ENCODE data around the gene ADAMTS9.
"Not testable (repeated sequence)": the region's sequence is repeated elsewhere in the genome, so short reads cannot be mapped to it uniquely, and the experiment has no call there.

Gene ADAMTS9

DNA sequence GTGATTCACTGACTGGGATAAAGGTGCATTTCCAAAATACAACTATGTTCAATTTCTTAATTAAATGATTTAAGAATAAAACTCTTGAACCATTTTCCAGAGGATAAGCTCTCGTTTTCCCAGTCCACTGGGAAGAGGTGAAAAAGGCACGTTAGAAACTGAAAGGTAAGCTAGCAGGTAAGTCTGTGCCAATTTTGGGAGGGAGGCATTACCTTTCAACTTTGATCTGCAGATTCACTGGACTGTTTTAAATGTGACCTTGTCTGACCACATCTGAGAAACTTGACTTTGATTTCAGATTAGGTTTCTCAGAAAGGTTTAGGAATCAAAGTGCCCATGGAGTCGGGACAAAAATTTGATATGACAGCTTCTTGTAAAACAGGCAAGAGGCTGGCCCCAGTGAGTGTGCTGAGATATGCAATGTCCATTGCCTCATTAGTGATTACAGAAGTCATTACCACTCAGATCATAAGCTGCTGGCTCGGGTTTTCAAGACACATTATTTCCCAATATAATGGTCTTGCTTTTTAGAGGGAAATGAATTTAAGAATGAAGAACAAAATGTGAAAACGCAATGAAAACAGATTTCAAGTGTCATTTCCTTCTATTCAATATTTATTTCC is 118.8 kb downstream of the ADAMTS9 start:
- DNase-seq, result no peak

DNA sequence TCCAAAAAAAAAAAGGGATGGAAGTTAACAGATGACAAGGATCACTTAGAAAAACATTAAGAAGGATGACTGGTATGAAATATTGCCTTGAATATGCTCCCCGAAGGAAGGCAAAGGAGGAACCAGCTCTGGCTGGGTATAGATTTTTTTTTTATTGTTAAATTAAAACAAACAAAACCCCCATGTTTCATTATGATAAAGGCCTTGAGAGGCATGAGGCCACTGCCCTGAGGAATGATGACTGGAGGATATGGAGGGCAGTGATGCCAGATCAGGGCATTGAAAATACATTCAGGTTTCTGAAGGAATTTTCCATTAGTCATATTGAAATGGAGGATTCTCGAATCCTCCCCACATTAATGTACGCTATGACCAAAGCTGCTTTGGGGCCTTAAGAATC is 120.9 kb downstream of the ADAMTS9 start:
- DNase-seq, result no peak

DNA sequence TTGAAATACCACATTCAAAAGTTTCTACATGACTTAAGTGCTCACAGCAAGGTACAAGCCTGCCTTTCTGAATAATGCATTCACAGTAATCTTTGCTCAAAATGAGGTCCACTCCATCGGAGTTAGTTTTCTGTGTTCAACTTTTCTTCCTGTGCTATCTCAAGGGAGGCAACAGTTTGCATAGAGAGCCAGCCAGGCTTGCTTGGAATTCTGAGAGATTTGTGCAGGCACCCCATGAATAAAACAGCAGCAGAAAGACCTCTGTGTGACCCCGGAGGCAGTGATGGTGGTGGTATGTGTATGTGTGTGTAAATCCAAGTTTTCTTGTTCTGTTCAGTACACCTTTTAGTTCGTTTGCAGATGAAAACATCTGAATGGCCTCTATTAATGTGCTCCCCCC is 124.0 kb downstream of the ADAMTS9 start:
- DNase-seq, result no peak

DNA sequence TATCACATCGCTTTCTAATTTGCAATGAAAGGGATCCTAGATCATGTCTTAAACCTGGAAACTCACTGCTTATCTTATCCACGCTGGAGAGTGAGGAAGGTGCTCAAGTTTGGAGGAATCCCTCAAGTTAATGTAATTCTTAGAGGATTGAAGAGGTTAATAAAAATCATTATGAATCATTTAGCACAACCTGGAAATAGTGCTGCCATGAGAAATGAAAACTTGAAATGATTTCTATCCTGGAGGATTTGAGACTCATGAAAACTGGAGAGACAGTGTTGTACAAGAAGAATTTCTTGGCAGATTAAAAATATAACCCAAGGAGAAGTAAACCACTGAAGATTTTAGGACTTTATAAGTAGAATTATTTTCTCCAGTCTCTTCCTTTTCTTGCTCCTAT is 125.9 kb downstream of the ADAMTS9 start:
- DNase-seq, result no peak

DNA sequence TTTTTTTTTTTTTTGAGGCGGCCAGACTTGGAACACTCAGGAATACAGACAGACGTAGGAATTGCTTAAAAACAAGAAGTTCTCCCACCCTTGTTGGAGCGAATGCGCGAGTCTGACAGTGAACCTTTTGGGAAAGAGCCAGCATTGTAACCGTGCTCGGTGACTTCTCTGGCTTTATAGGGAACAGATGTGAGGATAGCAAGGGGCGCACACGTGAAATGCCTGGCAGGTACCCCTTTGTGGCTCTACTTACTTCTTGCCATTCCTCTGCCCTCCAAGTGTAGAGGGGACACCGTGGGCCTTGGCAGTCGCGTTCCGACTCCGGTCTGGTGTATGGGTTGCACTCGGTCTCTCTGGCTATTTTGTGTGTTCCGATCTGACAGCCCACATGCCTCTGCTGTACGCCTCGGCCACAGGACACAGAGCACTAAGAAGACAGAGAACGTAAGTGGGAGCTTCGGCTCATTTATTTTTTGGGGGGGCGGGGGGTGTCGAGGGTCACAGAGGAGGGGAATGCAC is 126.4 kb downstream of the ADAMTS9 start:
- DNase-seq, result no peak

DNA sequence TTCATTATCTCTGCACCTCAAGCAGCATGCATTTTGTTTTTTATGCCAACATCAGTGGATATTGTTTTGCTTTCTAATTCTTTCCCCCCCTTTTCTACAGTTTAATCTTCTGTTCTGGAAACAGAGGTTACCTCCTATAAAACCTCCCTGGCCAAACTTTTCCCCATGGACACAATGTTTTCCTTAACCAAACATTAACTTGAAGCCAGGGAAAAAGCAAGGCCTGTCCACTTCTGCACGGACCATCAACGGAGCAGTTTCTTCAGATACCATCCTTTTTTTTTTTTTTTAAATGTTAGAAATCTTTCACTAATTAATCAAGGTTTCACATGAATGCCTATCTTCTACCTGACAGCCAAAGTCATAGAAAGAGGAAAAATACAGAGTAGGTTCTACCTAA is 127.0 kb downstream of the ADAMTS9 start:
- no peak for DNase-seq

DNA sequence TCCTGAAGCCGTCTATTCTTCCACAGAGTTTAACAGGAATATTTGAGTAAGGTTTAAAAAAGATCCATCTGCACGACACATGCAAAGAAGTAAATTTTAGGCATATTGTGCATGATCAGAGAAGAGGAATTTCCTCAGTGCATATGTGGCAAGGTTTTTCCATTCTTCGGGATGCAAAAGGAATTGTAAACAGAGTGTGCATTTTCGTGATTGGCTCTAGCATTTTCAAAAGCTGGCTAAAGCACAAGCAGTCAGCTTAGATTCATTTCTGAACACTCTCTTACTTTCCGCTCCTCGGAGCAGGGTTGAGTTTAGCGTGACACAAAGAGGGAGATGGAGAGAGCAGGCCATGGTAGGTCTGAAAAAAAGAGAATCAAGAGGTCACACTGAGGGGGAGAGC is 128.2 kb downstream of the ADAMTS9 start:
- no peak for DNase-seq

DNA sequence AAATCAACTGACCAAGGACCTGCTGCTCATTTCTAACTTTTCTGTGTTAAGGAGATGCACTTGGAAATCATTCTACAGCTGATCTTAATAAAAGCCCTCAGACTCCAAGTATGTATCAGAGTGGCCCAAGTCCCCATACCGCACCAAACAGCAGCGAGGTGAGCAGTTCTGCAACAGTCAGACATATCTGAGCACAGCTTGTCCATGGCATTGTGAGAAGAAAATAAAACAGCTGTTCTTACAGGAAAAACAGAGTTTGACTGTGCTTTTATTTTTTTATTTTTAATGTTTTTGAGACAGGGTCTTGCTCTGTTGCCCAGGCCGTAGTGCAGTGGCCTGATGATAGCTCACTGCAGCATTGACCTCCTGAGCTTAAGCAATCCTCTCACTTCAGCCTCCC is 131.8 kb downstream of the ADAMTS9 start:
- no peak for DNase-seq

DNA sequence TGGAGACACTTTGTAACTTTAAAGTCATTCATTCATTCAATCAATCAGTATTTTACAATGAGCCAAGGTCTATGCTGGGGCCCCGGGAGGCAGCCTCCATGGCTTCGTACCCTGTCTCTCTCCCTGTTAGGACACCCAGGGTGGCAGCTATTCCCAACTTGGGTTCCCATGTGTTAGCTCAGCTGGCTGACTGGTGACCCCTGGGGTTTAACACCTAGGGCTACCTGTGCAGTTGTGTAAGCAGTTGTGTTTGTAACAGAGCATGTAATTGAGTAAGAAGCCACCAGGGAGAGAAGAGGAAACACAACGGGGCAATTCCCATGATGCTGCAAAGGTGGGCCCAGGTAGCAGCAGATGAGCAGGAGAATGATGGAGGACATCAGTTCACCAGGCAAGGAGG is 132.4 kb downstream of the ADAMTS9 start:
- DNase-seq, result no peak

DNA sequence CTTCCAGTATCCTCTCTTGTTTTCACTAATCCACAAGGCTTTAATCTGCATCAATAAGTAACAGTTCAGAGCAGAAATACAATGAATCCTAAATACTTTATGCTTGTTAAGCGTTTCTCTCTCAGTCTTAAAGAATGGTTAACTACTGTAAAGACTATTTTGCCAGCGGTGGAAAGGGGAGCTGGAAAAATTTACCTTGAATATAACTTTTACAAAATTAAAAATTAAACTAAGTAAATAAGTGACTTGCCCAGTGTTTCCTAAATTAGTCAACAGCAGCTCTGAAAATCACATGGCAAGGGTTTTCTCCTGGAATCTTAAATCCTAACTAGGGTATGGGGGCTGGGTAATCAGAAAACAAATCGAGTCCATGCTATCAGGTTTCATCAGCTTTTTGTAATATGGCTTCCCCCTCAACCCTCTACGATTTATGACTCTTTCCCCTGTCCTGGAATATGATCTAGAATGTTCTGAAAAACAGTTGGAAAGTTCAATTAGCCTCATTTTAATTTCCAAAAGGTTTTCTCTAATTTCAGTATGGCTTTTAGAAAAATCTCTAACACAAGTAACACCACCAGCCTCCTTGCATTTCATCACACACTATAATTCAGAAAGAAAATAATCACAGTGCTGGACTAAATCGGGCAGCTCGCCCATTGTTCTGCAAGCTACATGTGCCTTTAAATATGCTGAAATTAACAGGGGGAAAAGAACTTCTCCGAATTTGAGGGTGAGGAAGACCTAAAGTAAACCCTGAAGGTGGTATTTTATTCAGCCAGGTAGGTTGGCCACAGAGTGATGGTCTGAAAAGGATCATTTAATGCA is 133.5 kb downstream of the ADAMTS9 start:
- no peak for DNase-seq

DNA sequence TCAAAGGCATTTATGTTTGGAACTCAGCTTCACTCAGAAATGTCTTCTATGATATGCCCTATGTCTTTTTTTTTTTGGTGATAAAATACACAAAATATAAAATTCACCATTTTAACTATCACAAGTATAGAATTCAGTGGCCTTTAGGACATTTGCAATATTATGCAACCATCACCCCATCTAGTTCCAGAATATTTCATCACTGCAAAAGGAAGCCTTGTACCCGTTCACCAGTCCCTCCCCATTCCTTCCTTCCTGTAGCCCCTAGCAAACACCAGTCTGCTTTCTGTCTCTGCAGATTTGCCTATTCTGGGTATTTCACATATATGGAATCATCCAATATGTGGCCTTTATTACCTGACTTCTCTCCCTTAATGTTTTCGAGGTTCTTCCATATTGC is 134.8 kb downstream of the ADAMTS9 start:
- DNase-seq, result no peak

DNA sequence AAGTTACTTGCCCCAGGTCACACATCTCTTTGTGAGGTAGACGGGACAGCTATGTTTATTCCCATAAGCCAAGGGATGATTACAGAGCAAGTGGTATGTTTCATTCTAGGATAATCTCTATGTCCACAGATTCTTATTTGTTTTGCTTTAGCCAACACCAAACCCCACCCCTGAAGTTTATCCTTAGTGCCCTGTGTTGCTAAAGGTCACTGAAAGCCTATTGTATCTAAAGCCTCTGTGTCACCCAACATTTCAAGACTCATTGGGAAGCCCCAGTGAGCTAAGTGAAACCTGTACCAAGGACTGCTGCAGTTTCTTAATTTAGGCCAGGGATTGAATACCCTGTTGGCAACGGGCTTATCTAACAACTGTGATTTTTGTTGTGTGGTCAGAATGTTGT is 135.6 kb downstream of the ADAMTS9 start:
- no peak for DNase-seq

DNA sequence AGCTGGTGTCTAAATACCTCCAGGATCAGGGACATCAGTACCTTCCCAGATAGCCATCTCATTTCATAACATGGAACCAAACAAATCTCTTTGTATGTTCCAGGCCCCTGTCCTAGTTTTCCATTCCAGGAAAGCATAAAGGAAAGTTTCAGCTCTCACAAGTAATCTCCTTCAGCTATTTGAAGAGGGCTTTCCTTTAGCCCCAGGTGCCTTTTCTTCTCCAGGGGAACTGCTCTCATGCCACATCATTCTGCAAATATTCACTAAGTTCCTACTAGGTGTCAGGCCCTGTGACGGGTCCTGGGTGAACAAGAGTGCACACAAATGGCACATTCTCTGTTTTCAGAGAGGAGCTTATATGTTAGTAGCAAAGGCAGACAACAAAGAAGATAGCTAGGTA is 136.1 kb downstream of the ADAMTS9 start:
- DNase-seq, result no peak

DNA sequence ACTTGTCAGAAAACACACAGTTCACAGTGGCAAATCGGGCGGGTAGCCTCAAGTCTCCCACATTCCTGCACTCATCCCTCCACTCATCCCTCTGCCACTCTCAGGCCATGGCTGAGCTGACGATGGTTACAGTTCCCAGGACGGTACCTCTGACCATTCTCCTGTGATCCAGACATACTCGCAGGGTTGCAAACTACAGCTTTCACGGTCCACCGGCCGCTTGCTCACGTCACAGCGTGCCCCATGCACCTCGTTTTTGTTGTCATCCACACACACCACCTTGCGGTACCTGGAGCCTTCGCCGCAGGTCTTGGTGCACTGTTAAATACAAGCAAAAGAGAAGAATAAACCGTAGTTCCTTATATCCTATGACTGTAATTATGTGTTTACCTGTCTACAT is 137.1 kb downstream of the ADAMTS9 start:
- DNase-seq, result no peak

DNA sequence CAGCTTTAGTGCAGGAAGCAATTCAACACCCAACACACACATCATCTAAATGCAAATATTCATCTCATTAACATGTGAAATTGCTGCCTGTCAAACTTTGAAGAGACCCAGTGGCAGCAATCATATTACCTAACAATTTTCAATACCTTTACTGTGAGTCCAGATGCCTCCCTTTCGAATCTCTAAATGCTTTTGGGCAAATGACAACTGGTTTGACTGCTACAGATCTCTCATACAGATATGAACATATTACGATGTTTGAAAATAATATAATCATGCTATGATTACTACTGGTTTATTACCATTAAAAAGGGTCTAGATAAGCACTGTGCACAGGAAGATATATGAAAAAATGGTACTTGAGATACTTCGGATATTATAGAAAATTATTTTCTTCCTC is 137.9 kb downstream of the ADAMTS9 start:
- no peak for DNase-seq

DNA sequence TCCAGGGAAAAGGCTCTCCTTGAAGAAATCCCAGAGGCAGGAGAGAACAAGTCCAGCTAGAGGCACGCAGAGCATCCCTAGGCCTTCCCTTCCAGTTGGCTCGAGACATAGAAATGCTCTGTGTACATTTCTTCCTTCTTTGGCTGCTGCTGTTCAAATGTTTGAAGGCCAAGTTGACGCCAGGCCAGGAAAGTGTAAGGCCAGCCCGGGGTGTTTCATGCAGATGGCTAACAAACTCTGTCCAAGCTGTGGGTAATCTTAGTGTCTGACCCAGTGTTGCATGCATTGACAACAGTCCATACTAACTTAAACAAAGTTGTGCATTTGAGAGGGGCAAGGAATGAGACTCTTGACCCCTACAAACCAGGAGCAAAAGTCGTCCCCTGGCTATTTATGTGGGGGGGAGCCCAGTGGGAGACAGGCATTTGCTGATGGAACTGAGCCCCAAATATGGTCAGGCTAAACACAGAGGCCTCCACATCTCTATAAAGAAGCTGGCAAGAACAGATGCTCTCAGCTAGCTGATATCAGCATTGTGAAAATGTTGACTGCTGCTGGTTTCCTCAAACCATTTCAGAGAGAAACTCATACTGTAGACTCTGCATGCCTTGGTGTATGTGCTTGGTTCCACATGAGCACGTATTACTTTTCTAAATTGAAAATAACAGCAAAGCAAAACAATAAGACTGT is 139.5 kb downstream of the ADAMTS9 start:
- no peak for DNase-seq

DNA sequence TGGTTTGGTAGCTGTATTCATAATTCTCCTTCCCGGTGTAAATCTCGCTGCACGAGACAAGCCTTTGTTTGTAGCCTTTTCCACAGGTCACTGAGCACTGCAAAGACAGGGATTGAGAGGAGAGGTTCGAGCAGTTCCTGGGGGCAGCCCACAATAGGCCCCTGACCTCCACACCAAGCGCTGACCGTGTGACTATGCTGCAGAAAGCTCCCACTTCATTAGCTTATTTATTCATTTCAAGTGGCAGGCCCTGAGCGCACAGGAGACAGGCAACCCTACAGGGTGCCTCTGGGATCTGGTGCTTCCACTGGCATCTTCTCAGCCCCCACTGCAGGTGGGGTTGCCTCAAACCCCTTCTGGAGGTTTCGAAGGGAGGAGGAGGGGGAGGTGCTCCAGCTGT is 140.9 kb downstream of the ADAMTS9 start:
- no peak for DNase-seq

DNA sequence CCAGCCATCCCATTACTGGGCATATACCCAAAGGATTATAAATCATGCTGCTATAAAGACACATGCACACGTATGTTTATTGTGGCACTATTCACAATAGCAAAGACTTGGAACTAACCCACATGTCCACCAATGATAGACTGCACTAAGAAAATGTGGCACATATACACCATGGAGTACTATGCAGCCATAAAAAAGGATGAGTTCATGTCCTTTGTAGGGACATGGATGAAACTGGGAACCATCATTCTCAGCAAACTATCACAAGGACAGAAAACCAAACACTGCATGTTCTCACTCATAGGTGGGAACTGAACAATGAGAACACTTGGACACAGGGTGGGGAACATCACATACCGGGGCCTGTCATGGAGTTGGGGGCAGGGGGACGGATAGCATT is 142.6 kb downstream of the ADAMTS9 start:
- DNase-seq, result not testable (repeated sequence)

DNA sequence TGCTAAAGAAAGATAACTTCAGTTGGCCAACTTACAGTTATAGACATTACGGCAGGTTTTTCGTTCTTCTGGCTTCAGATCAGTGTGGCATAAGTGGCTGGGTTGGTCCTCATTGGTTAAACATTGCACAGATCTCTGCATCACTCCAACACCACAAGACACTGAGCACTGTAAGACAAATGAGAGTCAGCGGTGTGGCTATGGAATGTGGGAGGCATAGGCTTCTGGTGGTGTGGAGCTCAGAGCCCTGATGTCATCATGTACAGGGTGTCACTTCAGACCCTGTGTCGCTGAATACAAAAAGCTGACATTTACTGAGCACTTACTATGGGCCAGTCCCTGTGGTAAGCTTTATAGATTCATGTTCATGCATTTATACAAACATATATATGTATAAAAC is 146.0 kb downstream of the ADAMTS9 start:
- DNase-seq, result no peak

DNA sequence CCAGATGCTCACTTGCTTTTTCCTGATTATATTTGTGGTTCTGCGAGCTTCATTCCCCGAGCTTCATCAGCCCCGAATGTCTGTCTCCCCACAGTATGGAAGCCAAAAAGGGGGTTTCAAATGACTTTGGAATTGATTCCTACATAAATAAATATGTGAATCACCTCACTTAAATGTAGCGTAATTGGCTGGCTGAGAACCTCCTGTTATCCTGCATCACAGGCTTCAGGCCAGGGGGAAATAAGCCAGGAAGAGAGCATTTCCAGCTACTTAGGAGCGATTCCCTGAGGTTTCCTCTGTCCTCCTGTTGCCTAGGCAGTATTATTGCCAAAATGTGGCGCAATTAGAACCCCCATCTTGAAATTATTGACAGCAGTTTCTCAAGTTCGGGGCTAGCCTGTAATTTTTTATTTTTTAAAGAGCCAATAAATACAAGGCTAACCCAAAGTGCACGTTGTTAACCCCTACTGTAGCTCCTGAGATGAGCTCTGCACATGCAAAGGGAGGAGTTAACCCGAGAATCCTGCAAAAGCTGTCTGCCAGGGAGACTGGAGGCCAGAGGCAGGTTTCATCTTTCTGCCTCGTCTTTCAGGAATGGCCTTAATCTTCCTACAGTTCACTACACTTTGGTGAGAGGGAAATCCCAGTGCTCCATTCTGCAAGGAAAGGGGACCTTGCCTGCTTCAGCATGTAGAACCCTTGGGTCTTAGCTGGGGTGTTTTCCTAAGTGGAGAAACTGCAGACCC is 148.2 kb downstream of the ADAMTS9 start:
- no peak for DNase-seq

DNA sequence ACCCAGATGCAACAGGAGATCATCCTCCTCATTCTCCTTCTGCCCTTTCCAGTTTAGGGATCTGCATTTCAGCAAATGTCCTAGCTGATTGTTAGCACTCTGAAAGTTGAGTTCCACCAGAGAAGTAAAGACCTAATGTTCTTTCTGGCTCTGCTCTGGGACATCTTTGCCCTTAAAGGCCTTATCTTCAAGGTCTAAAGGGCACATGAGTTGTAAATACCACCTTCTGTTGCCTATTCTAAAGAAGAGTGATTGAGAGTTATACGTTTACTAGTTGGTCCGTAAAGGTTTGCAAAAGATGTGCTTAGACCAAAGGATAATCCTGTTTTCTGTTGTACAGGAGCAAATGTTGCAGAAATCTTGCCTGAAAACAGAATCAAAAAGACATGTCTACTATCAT is 151.6 kb downstream of the ADAMTS9 start:
- no peak for DNase-seq

DNA sequence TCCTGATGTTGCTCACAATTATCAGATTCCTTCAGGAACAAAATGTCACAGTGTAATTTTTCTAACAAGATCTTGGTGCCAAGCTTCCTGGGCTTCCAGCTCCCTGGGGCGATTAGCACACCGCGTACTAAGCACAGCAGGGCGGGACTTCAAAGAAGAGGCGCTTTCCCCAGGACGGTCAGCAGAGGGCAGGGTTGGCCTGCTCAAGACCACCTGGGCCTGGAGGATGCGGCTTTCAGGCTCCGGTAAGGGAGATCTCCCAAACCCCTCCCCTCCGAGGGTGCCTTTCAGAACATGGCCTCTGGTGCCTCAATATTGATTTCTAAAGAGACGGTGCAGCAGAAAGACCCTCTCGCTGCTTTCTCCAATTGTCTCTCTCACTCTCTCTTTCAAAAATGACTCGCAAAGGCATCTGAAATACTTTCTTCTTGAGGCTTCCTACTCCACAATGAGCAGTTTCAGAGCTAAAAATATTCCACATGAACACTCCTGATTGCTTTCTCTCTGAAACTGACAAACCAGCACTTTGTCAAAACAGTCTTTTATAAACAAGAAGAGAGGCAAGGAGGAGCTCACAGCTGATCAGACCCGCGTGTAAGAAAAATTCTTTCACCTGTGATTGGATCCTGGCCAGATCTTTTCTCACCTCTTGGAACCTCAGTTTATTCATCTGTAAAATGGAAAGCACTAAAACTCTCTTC is 154.0 kb downstream of the ADAMTS9 start:
- no peak for DNase-seq
